H1 (cell line): ENCODE data around the gene GAS2. TPM values are rescaled to one million over a fixed set of nuclear protein-coding genes. Genes with fewer than 3 reads are reported as not detected.

ENCODE experiments used
- CTCF ChIA-PET: fragments of 300-600 bp; sonication (Branson Sonifier 250); formaldehyde crosslinking; loops from one replicate; lab custom pipeline; 2021; ENCODE audit not compliant: partially characterized antibody; lab: Charles Lee
- POLR2A ChIA-PET: fragments of 300-600 bp; sonication (Branson Sonifier 250); formaldehyde crosslinking; loops from one replicate; lab custom pipeline; 2021; ENCODE audit warnings: inconsistent platforms; ENCODE audit not compliant: partially characterized antibody; lab: Charles Lee
- DNase-seq, 2 experiments: peaks; one replicate each; pipeline versions ENCODE4 v3.0.0 to v3.0.0-alpha.2; 2010 to 2022; ENCODE audit warnings: low spot score in 2 of 2, low read depth in 1 of 2, mixed read lengths in 1 of 2
- FAIRE-seq: peaks from 2 replicates; lab custom pipeline; 2011; peaks lifted over from hg19 to GRCh38; lab: Jason Lieb, UNC
- H2AFZ ChIP-seq: 2 replicates; pipeline ENCODE4 v1.8.1; 2012; ENCODE audit warnings: low read length, inconsistent platforms
- H2AK5ac ChIP-seq: 2 replicates; pipeline ENCODE4 v1.6.1; 2013; ENCODE audit warnings: low read depth, low read length
- H2BK120ac ChIP-seq: replicated peaks from 2 replicates; pipeline ENCODE3; 2013; ENCODE audit warnings: low read depth, low read length, inconsistent platforms
- H2BK12ac ChIP-seq: 2 replicates; pipeline ENCODE4 v1.6.1; 2013; ENCODE audit warnings: low read depth, low read length
- H2BK15ac ChIP-seq: 2 replicates; pipeline ENCODE4 v1.6.1; 2013; ENCODE audit warnings: low read length
- H2BK20ac ChIP-seq: 2 replicates; pipeline ENCODE4 v1.6.1; 2013; ENCODE audit warnings: low read length
- H2BK5ac ChIP-seq: 2 replicates; pipeline ENCODE4 v1.6.1; 2013; ENCODE audit warnings: low read depth, low read length
- H3K14ac ChIP-seq: 2 replicates; pipeline ENCODE4 v1.6.1; 2013; ENCODE audit warnings: inconsistent platforms; ENCODE audit not compliant: insufficient read length
- H3K18ac ChIP-seq: 2 replicates; pipeline ENCODE4 v1.6.1; 2013; ENCODE audit warnings: low read length; ENCODE audit errors: extremely low read depth
- H3K23ac ChIP-seq: 2 replicates; pipeline ENCODE4 v1.6.1; 2013; ENCODE audit warnings: inconsistent platforms; ENCODE audit not compliant: insufficient read length
- H3K23me2 ChIP-seq: 2 replicates; pipeline ENCODE4 v1.6.1; 2013; ENCODE audit warnings: low read depth, low read length
- H3K27ac ChIP-seq: 2 replicates; pipeline ENCODE4 v1.6.1; 2011; ENCODE audit warnings: low read depth, low read length, inconsistent platforms
- H3K27me3 ChIP-seq, 4 experiments: replicated peaks in 1 of 4; 1 replicate in 1 of 4; 2 replicates in 3 of 4; pipeline versions ENCODE4 v1.6.1 to v1.8.1; 2011 to 2013; ENCODE audit warnings: low read length in 3 of 4, mild to moderate bottlenecking in 3 of 4, inconsistent platforms in 2 of 4, mixed read lengths in 2 of 4, moderate library complexity in 1 of 4; ENCODE audit not compliant: control insufficient read depth in 3 of 4, insufficient read depth in 3 of 4; ENCODE audit errors: extremely low read depth in 1 of 4
- H3K36me3 ChIP-seq, 4 experiments: 2 replicates each; pipeline versions ENCODE4 v1.6.1 to v1.8.1; 2011 to 2013; ENCODE audit warnings: mild to moderate bottlenecking in 4 of 4, low read length in 3 of 4, moderate library complexity in 2 of 4, control low read depth in 1 of 4, inconsistent platforms in 1 of 4; ENCODE audit not compliant: insufficient read depth in 4 of 4, control insufficient read depth in 2 of 4
- H3K4ac ChIP-seq: replicated peaks from 2 replicates; pipeline ENCODE3; 2013; ENCODE audit warnings: low read length, low read depth, mixed read lengths, inconsistent platforms; ENCODE audit not compliant: insufficient read length
- H3K4me1 ChIP-seq, 4 experiments: replicated peaks in 1 of 4; 1 replicate in 1 of 4; 2 replicates in 3 of 4; pipeline versions ENCODE4 v1.6.1 to v1.8.1; 2011 to 2013; ENCODE audit warnings: low read length in 3 of 4, inconsistent platforms in 2 of 4, mixed read lengths in 1 of 4; ENCODE audit not compliant: insufficient read depth in 4 of 4, control insufficient read depth in 3 of 4
- H3K4me2 ChIP-seq, 2 experiments: 2 replicates each; pipeline versions ENCODE4 v1.6.1 to v1.8.1; 2011 to 2013; ENCODE audit warnings: low read depth in 2 of 2, low read length in 2 of 2, control low read depth in 1 of 2, inconsistent platforms in 1 of 2, mild to moderate bottlenecking in 1 of 2; ENCODE audit not compliant: insufficient read depth in 1 of 2
- H3K4me3 ChIP-seq, 4 experiments: fragments of 200-600, 300-600 bp in 1 of 4; sonication (generic), shearing (Covaris generic), sonication (Bioruptor Twin) in 1 of 4; 2 replicates each; pipeline versions ENCODE4 v1.5.1 to v1.8.1; 2011 to 2016; ENCODE audit warnings: low read length in 4 of 4, low read depth in 3 of 4, control low read depth in 2 of 4, inconsistent platforms in 2 of 4, mild to moderate bottlenecking in 2 of 4, mixed read lengths in 1 of 4, moderate library complexity in 1 of 4; ENCODE audit not compliant: insufficient read depth in 2 of 4; ENCODE audit errors: extremely low read depth in 1 of 4
- H3K56ac ChIP-seq: replicated peaks from 2 replicates; pipeline ENCODE3; 2013; ENCODE audit warnings: low read depth, mild to moderate bottlenecking, mixed read lengths, low read length, inconsistent platforms; ENCODE audit not compliant: insufficient read length
- H3K79me1 ChIP-seq: 2 replicates; pipeline ENCODE4 v1.6.1; 2013; ENCODE audit warnings: low read depth, low read length, control low read depth
- H3K79me2 ChIP-seq, 2 experiments: 2 replicates each; pipeline versions ENCODE4 v1.6.1 to v1.8.1; 2012 to 2013; ENCODE audit warnings: low read length in 2 of 2, mild to moderate bottlenecking in 2 of 2, inconsistent platforms in 1 of 2; ENCODE audit not compliant: insufficient read depth in 2 of 2, control insufficient read depth in 1 of 2
- H3K9ac ChIP-seq, 4 experiments: replicated peaks in 1 of 4; 1 replicate in 1 of 4; 2 replicates in 3 of 4; pipeline versions ENCODE4 v1.6.1 to v1.8.1; 2011 to 2013; ENCODE audit warnings: low read depth in 3 of 4, low read length in 3 of 4, control low read depth in 2 of 4, mild to moderate bottlenecking in 2 of 4, moderate library complexity in 2 of 4, inconsistent platforms in 1 of 4; ENCODE audit errors: extremely low read depth in 1 of 4
- H3K9me3 ChIP-seq, 2 experiments: 2 replicates each; pipeline versions ENCODE4 v1.6.1 to v1.8.1; 2012 to 2013; ENCODE audit warnings: mild to moderate bottlenecking in 2 of 2, moderate library complexity in 2 of 2, control low read depth in 1 of 2, inconsistent platforms in 1 of 2, low read depth in 1 of 2, low read length in 1 of 2, mixed read lengths in 1 of 2; ENCODE audit not compliant: insufficient read depth in 2 of 2
- H4K20me1 ChIP-seq, 2 experiments: replicated peaks in 1 of 2; 2 replicates each; pipeline versions ENCODE3 to v1.8.1; 2011 to 2013; ENCODE audit warnings: inconsistent platforms in 2 of 2, low read length in 2 of 2, mild to moderate bottlenecking in 1 of 2; ENCODE audit not compliant: insufficient read depth in 2 of 2, control insufficient read depth in 1 of 2
- H4K5ac ChIP-seq: 2 replicates; pipeline ENCODE4 v1.6.1; 2013; ENCODE audit warnings: low read length, low read depth, mixed read lengths, inconsistent platforms; ENCODE audit not compliant: insufficient read length
- H4K8ac ChIP-seq: 2 replicates; pipeline ENCODE4 v1.8.0; 2013; ENCODE audit warnings: mild to moderate bottlenecking, moderate library complexity, low read length, inconsistent platforms; ENCODE audit not compliant: insufficient read depth; ENCODE audit errors: extremely low read depth
- H4K91ac ChIP-seq: replicated peaks from 2 replicates; pipeline ENCODE3; 2013; ENCODE audit warnings: low read length, mixed read lengths, inconsistent platforms; ENCODE audit not compliant: insufficient read length
- BCL11A ChIP-seq, 2 experiments: IDR thresholded peaks; one replicate each; pipeline ENCODE4 v1.6.1; 2011; ENCODE audit warnings: low read depth in 2 of 2, low read length in 2 of 2, mild to moderate bottlenecking in 2 of 2
- CREB1 ChIP-seq: IDR thresholded peaks from 2 replicates; pipeline ENCODE4 v1.6.1; 2012; ENCODE audit warnings: inconsistent platforms
- CTBP2 ChIP-seq: IDR thresholded peaks from 2 replicates; pipeline ENCODE4 v1.7.0; 2011; ENCODE audit warnings: borderline replicate concordance, mild to moderate bottlenecking, moderate library complexity, mixed read lengths, low read length; ENCODE audit not compliant: insufficient read depth, insufficient read length
- EP300 ChIP-seq, 2 experiments: IDR thresholded peaks; 1 replicate in 1 of 2; 2 replicates in 1 of 2; pipeline ENCODE4 v1.6.1; 2011 to 2012; ENCODE audit warnings: low read depth in 2 of 2, low read length in 2 of 2, mild to moderate bottlenecking in 2 of 2, borderline replicate concordance in 1 of 2, inconsistent platforms in 1 of 2, moderate library complexity in 1 of 2
- FOSL1 ChIP-seq: IDR thresholded peaks from 2 replicates; pipeline ENCODE4 v1.6.1; 2011; ENCODE audit warnings: mild to moderate bottlenecking, low read depth, low read length, moderate library complexity; ENCODE audit not compliant: insufficient read depth
- GTF2F1 ChIP-seq: IDR thresholded peaks from 2 replicates; pipeline ENCODE4 v1.6.1; 2012; ENCODE audit warnings: low read depth, low read length, improper control_type of control experiment, borderline replicate concordance
- HDAC6 ChIP-seq: IDR thresholded peaks from one replicate; pipeline ENCODE4 v1.7.1; 2012; ENCODE audit warnings: low read depth, mild to moderate bottlenecking, inconsistent platforms, low read length, moderate library complexity
- MAX ChIP-seq: IDR thresholded peaks from 2 replicates; pipeline ENCODE4 v1.6.1; 2012; ENCODE audit warnings: inconsistent platforms
- NANOG ChIP-seq: IDR thresholded peaks from 2 replicates; pipeline ENCODE4 v1.6.1; 2011; ENCODE audit warnings: low read length, low read depth, mild to moderate bottlenecking, inconsistent platforms; ENCODE audit not compliant: insufficient read depth, poor library complexity, severe bottlenecking
- POLR2A ChIP-seq, 2 experiments: IDR thresholded peaks; 1 replicate in 1 of 2; 2 replicates in 1 of 2; pipeline ENCODE4 v1.6.1; 2011; ENCODE audit warnings: low read depth in 2 of 2, low read length in 2 of 2, mild to moderate bottlenecking in 2 of 2; ENCODE audit errors: control extremely low read depth in 1 of 2
- RBBP5 ChIP-seq: IDR thresholded peaks from 2 replicates; pipeline ENCODE4 v1.7.1; 2012; ENCODE audit warnings: low read depth, mild to moderate bottlenecking, inconsistent platforms, low read length, moderate library complexity, borderline replicate concordance
- RFX5 ChIP-seq: IDR thresholded peaks from 2 replicates; pipeline ENCODE4 v1.6.1; 2011; ENCODE audit warnings: low read depth, low read length, improper control_type of control experiment, borderline replicate concordance
- RNF2 ChIP-seq: fragments of 200-900, 300-1000 bp; sonication (generic); IDR thresholded peaks from 2 replicates; pipeline ENCODE4 v1.7.1; 2016; ENCODE audit warnings: borderline replicate concordance, low read depth, mild to moderate bottlenecking, antibody characterized with exemption, low read length; ENCODE audit not compliant: poor library complexity, severe bottlenecking; ENCODE audit errors: missing control alignments
- TCF12 ChIP-seq: IDR thresholded peaks from 2 replicates; pipeline ENCODE4 v1.6.1; 2011; ENCODE audit warnings: low read depth, mild to moderate bottlenecking, low read length
- ZNF274 ChIP-seq: IDR thresholded peaks from 2 replicates; pipeline ENCODE4 v1.7.0; 2012; ENCODE audit warnings: low read length, borderline replicate concordance; ENCODE audit errors: extremely low read depth
- polyA plus RNA-seq, 7 experiments: library from polyadenylated mRNA; depleted of rRNA in 3 of 7; stranded (reverse) in 5 of 7; unstranded in 2 of 7; fragments of >200 nt in 5 of 7; fragments of 200-250 nt in 2 of 7; gene quantifications; 1 replicate in 5 of 7; 2 replicates in 1 of 7; 4 replicates in 1 of 7; pipeline versions ENCODE4 v1.2.1 to v1.2.3, GENCODE V29; 2011 to 2013; ENCODE audit warnings: missing spikeins in 2 of 7, mixed read lengths in 2 of 7
- total RNA-seq: library from RNA; stranded (reverse); fragmentation: NEBNext Ultra II Directional; extraction: Animal tissue kit (Norgen Biotek cat#: 25700); gene quantifications from 2 replicates; pipeline ENCODE4 v1.2.1, GENCODE V29; 2021

GAS2 gene
- total and polyA plus RNA-seq, 2 of the 8 experiments (the other 6 are each of a cell fraction or from before 2014, with no cell fraction given) = 0.70 to 1.7 TPM

DNA sequence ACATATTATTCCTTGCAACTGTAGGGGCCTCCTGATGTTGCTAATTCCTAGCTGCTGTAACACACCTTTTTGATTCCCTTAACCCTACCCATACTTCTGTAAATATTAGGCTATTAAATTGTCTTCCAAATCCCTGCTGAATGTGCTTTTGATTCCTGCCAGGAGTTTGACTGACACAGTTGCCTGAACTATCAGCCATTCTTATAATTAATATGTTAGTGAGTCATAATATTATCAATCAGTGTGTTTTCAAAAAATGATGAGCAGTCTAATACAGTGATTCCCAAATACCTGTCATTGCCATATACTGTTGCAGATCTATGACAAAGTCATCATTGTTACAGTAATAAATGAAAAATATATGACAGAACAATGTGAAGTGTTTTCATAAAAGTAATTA is 24.9 kb upstream of the GAS2 start:
- Histone ChIP-seq H3K23me2 (no peaks in the 10 kb centered on the region), H3K56ac (no peak overlapping the region), H3K4ac (no peak overlapping the region), H4K20me1 (no peaks in the 10 kb centered on the region), H3K9ac (no peak overlapping the region), H3K36me3 (no peaks in the 10 kb centered on the region), H3K18ac (no peak overlapping the region), H2BK12ac (no peak overlapping the region), H2BK20ac (no peak overlapping the region), H3K79me2 (no peaks in the 10 kb centered on the region), H3K23ac (no peak overlapping the region), H2BK15ac (no peak overlapping the region), H2BK5ac (no peak overlapping the region), H3K4me2 (no peak overlapping the region), H3K27me3 (no peaks in the 10 kb centered on the region), H3K14ac (peak overlapping the region; percentile 61), H4K5ac (no peak overlapping the region), H2AFZ (no peak overlapping the region), H2BK120ac (no peak overlapping the region), H3K4me3 (no peak overlapping the region), H3K79me1 (no peaks in the 10 kb centered on the region), H3K27ac (no peak overlapping the region), H2AK5ac (no peak overlapping the region), H4K91ac (no peak overlapping the region), H4K8ac (no peak overlapping the region), H3K4me1 (peaks cover 0 to 4% (median 2%) of the 10 kb centered on the region in 4 experiments; a peak in 1 of 7 replicates), H3K9me3 (no peaks in the 10 kb centered on the region)
- ChIA-PET POLR2A (no interaction called here), CTCF (no interaction called here)
- FAIRE-seq (no peak), DNase-seq (no peak)
- no peak for TF ChIP-seq GTF2F1
- TF ChIP-seq TCF12 = no peak
- TF ChIP-seq MAX = no peak
- no peak for TF ChIP-seq CTBP2
- TF ChIP-seq POLR2A (IDR thresholded peaks at IDR 0.05; ENCODE audit: control extremely low read depth in 1 of 2, low read depth in 2 of 2, low read length in 2 of 2) = no peak
- no peak for TF ChIP-seq CREB1
- no peak for TF ChIP-seq FOSL1
- no peak for TF ChIP-seq RNF2
- TF ChIP-seq BCL11A (IDR thresholded peaks at IDR 0.05; ENCODE audit: low read depth in 2 of 2, low read length in 2 of 2) = no peak
- TF ChIP-seq RFX5 = no peak
- no peak for TF ChIP-seq HDAC6
- TF ChIP-seq ZNF274 = no peak
- TF ChIP-seq EP300 (IDR thresholded peaks at IDR 0.05; ENCODE audit: borderline replicate concordance in 1 of 2, low read depth in 2 of 2, low read length in 2 of 2) = no peak
- no peak for TF ChIP-seq NANOG
- TF ChIP-seq RBBP5 = no peak
